Femur (tissue), 1 donor: Measurements from ENCODE around the gene SCARB1.

Source experiments
- DNase-seq: peaks from one replicate; pipeline ENCODE4 v3.0.0-alpha.2; 2017

The SCARB1 gene

DNA sequence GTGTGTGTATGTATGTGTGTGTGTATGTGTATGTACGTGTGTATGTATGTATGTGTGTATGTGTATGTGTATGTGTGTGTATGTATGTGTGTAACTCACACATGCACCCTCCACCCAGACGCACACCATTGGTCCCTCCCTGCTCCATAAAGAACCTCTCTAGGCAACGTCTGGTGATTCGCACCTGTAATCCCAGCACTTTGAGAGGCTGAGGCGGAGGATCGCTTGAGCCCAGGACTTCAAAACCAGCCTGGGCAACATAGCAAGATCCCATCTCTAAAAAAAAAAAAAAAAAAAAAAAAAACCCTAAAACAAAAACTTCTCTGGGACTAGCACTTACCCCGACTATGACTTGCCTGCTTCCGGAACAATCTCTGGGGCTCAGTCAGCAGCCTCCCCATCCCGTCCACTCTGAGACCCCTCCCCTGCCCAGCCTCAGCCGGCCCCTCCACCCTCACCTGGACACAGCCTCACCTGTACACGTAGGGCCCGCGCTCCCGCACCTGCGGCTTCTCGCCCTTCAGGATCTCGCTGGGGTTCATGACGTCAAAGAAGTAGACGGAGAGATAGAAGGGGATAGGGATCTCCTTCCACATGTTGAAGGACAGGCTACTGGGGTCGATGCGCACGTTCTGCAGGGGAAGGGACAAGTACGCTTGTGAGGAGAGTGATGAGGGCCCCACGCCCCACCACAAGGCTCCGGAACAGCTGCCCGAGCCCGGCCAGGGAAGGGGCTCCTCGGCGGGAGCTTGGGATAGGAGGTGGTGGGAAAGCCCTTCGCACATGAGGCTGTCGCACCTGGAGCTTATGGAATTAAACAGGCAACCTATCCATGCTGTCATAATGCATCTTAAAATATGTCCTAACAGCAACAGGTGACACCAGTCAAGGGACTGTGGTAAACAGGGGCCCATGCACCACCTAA, 46.3 kb downstream of the SCARB1 start:
- DNase-seq = no peak

DNA sequence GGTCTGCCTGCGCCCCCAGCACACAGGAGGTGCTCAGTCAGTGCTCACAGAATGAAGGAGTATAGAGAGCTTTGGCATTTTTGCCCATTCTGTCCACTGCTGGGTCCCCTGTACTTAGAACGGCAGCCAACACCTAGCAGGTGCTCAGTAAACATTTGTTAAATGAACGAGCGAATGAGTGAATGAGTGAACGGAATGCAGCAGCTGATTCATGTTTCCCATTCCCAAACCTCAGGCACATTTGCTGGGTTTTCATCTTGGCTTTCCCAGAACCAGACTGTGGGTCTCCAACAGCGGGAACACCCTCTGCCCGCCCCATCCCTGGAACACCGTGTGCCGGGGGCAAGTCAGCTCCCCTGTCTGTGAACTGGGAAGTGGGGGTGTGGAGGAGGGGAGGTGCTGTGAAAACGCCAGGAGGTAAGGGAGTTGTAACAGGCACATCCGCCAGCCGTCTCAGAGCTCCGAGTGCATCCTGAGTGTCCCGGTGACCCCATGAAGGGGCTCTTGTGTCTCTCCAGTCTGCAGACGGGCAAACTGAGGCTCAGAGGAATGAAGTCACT, 47.3 kb downstream of the SCARB1 start:
- DNase-seq = no peak

DNA sequence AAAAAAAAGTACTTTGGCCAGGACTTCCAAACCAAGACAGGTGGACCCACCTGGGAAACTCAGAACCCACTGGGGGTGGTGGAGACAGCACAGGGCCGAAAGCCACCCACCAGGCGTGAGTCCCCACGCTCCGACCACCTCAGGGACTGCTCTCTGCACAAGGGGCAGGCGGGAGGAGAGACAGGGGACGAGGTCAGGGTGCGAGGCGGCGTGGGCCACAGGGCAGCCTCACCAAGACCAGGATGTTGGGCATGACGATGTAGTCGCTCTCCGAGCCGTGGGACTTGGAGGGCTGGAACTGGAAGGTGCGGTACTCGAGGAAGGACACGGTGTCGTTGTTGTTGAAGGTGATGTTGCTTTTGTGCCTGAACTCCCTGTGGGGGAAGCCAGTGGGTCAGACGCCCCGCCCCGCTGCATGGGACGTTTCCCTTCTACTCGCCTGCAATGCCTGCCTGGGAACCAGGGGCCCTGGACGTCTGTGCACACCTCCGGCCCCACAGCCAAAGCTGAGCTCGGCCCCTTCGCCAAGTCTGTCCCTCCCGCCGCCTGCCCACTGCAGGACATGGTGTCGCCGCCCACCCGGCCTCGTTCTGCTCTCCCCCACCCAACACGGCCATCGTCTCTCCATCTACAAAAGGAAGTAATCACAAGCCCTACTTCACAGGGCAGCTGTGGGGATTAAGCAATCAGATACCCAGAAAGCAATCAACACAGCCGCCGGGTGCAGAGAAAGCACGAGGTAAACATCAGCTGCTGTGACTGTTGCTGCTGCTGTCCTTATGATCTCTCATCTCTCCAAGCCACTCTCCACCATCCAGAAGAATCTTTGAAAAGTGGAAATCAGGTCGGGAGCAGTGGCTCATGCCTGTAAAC, 48.7 kb downstream of the SCARB1 start:
- peak; percentile 50 for DNase-seq

DNA sequence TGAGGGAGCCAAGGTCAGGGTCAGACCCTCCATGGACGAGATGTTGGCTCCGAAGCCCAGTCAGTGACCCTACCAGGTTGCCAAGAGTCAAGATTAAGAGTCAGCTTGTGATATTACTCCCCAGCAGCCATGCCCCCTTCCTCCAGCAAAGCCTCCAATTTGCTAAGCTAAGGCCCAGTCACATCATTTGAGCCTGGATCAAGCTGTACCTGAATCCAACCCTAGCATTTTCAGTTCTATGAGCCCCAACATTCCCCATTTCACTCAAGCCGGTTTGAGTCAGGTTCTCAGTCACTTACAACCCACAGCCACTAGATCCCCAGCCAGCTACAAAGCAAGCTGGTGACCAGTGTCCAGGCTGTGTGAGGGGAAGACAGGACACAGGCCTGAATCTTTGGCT, 49.9 kb downstream of the SCARB1 start:
- DNase-seq = no peak

DNA sequence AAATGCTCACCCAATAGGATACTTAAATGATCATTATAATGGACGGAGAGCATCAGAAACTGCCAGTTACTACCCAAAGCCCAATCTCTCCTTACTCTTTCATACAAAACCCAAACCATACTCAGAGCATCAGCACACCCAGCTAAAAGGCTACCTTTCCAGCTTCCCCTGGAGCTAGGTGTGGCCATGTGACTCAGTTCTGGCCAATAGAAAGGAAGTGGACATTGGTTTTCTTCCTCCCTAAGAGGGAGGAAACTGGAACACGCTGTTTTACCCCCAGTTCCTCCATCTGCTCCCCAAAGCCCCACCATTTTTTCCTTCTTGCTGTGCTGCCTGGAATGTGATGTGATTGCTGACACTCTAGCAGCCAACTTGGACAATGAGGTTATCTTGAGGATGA, 50.7 kb downstream of the SCARB1 start:
- no peak for DNase-seq

DNA sequence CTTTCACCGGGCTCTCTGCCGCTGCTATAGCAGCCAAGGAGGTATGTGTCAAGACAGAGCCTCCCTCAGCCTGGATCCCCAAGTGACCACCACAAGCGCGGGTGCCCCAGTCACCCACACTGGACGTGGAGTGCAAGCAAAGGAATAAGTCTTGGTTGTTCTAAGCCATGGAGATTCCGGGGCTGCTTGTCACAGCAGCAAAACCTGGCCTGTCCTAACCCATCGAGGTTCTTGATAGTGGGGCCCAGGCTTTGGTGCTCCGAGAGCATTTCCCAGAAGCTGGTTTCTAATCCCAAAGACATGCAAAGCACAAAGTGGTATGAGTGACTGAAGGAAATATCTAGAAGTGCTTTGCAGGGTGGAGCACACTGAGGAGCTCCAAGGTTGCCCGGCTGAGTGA, 51.3 kb downstream of the SCARB1 start:
- no peak for DNase-seq

DNA sequence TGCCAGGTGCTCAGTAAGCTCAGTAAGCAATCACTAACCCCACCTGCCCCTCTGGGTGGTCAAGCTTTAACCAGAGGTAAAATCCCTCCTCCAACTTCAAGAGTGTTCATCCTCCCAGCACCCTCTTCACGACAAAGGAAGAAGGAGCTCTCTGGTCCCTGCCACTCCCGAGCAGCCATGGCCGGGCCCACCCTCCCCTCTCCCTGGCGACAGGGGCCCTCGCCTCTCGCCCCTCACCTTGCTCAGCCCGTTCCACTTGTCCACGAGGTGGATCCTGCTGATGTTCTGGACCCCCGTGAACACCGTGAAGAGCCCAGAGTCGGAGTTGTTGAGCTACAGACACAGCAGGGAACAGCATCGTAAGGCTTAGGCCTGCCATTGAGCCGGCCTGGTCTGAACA, 52.0 kb downstream of the SCARB1 start:
- no peak for DNase-seq

DNA sequence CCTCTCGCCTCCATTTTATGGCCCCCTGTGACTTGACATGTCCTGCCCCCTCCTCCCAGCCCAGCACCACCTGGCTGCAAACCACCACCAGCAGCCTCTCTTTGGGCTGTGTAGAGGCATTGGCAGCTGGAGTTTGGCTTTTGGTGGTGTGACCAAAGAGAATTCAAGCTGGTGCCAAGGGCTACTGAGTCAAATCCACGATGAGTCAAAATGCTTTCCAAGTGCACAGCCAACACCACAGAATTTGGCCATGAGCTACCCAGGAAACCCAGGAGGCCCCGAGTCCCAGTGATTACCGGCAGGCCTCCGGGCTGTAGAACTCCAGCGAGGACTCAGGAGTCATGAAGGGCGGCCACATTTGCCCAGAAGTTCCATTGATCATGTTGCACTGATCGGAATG, 53.8 kb downstream of the SCARB1 start:
- no peak for DNase-seq

DNA sequence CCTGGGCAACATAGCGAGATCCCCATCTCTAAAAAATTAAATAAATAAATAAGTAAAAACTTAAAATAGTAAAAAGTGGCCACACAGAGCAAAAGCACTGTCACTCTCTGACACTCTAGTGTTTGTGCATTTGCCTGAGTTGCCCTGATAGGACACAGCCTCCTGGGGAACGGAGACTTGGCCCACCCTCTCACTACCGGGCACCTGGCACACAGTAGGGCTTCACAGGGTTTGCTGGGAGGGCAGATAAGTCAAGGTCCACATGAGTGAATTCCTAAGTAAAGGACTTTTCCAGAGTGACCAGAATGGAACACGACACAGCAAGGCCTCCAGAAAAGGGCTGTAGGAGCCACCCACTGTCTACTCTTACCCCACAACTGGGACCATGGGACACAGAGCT, 54.3 kb downstream of the SCARB1 start:
- no peak for DNase-seq

DNA sequence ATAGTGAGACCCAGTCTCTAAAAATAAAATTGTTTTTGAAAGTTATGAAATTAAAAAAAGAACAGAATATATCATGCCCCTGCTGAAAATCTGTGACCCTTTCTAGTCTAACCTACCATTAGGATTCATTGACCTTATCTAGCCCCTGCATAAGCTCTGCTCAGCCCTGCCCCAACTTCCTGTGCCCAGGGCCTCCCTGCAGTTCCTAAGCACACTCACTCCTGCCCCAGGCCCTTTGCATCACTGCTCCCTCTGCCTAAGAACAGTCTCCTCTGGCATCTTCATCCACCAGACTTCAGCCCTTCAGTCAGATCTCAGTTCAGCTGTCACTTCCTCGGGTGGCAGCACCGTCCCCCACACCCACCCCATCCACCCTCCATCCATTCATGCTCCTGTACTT, 55.4 kb downstream of the SCARB1 start:
- DNase-seq = no peak

DNA sequence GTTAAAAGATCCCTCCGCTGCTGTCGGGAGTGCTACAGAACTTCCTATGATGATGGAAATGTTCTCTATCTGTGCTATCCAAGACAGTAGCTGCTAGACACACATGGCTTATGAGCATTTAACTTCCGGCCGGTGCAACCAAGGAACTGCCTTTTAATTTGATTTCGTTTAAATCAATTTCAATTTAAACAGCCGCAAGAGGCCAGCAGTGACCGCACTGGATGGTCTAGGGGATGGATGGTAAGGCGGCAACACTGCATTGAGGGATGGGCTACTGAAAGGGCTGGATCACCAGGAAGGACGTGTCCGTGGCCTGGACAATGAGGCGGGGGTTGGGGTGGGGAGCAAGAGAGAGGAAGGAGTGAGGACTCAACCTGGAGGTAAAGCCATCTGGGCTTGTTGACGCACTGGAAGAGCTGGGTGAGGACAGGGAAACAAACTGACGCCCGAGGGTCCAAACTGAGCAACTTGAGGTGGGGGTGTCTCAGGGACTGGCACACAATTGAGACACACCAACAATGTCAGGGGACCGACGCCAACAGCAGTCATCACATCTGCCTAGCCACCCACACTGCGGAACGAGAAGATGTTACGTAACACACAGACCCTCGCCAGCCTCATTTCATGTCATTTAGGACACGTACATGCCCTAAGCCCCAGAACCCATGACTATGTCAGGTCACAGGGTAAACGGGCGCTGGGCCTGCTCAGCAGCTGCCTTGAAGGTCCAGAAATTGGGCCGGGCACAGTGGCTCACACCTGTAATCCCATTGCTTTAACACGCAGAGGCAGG, 57.6 kb downstream of the SCARB1 start:
- no peak for DNase-seq

DNA sequence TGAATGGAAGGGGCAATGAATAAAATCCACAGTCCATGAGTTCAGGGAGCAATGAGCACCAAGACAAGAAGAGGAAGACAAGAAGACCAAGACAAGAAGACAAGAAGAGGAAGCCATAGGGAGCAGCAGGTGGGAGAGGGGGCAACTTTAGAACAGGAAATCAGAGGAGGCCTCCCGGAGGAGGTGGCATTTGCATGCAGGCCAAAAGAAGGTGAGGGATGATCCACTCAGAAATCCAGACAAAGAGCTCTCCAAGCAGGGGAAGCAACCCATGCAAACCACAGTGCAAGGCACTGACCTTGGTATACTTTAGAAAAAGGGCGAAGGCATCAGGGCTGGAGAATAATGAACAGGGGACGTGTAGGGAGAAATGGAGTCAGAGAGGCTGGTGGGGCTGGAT, 58.6 kb downstream of the SCARB1 start:
- DNase-seq = no peak

DNA sequence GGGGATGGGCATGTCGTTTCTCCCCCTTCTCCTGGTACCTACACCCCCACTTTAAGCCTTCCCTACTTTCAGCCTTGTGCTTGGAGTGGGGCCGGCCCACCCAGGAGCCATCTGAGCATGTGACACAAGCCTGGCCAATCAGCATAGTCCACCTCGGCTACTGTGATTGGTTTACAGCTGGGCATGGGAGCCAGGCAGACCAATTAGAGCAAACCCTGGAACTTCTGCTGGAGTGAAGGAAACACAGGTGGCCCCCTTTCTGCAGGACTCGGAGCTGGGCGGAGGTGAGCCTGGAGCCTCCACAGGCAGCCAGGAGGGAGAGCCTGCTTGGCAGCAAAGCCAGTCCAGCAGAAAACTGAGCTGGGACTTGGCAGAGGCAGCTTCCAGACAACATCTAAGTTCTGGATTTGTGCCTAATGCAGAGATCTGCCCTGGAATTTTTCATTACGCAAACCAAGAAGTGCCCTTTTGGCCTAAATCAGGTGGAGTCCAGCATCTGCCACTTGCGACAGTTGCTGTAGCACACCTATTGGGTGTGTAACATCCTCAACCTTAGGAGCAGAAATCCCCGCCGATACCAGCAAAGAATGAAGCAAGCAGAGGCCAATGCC, 59.5 kb downstream of the SCARB1 start:
- peak; percentile 64 for DNase-seq

DNA sequence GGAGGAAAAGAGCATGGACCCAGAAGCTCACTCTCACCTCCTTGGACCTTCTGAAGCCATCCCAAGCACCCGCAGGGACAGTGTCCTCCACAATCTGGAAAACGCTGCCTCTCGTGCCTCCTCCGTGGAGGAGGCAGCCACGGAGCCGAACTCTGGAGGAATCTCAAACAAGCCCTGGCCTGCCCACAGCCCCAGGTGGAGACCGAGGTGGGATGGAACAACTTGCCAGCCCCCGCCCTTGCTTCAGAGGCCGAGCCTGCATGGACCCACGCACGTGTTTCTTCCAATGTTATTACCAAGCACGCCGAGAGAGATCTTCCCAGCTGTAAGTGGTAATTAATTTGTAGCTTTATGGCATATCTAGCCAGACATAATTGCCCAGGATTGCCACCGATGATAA, 61.3 kb downstream of the SCARB1 start:
- no peak for DNase-seq

DNA sequence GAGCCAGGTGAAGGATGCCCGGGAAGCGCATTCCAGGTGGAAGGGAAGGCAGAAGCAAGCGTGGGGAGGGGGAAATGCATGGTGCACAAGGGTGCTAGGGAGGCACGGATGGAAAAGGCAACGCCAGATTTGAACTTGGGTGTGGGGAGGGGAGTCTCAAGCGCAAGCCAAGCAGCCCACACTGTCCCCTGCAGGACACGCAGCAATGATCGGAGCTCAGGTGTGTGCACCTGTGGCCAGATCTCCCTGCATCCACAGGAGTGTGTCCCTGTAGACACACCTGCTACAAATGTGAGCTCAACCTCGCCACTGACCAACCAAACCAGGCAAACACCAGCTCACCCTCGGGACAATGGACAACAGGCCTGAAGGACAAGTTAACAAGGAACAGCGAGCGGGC, 63.2 kb downstream of the SCARB1 start:
- no peak for DNase-seq

DNA sequence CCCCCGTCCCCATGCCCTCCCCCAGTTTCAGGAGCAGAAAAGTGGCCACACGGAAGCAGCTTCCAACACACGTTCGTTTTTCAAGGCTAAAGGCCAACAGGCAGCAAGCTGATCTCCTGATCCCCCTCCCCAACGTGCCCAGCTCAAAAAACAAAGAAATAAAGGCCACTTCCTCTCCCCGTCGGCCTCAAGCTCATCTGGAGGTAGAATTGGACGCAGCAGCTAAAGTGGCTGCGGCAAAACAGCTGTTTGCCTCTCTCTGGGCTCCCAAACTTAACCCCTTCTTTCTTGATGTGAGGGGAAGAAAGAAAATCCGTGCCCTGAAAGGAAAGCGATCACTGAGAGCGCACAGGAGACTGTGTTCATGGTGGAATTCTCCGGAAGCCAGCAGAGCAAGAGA, 66.3 kb downstream of the SCARB1 start:
- DNase-seq = no peak

DNA sequence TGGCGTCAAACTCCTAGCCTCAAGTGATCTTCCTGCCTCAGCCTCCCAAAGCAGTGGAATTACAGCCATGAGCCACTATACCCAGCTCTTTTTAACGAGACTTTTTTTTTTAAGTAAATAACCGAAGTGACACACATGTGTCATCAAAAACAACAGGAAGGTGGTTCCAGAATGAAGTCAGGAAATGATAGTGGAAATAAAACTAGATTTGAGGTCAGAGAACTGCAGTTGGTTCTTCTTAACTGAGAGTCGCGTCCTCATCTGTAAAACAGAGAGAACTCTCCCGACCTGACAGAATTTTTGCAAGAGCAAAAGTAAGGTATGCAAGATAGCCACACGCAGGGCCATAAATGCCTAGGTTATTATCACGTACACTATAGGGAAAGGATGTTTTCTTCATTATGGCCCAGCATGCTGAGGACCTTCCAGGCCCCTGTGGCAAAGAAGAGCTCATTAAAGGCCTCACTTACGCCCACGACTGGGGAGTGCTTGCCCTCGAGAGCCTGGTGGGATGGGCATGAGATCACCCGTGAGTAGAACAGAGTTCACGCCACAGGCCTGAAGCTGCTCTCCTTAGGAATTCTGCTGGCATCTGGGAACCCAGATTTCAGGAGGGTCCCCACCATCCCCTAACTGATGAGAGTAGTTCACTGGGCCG, 67.2 kb downstream of the SCARB1 start:
- no peak for DNase-seq

DNA sequence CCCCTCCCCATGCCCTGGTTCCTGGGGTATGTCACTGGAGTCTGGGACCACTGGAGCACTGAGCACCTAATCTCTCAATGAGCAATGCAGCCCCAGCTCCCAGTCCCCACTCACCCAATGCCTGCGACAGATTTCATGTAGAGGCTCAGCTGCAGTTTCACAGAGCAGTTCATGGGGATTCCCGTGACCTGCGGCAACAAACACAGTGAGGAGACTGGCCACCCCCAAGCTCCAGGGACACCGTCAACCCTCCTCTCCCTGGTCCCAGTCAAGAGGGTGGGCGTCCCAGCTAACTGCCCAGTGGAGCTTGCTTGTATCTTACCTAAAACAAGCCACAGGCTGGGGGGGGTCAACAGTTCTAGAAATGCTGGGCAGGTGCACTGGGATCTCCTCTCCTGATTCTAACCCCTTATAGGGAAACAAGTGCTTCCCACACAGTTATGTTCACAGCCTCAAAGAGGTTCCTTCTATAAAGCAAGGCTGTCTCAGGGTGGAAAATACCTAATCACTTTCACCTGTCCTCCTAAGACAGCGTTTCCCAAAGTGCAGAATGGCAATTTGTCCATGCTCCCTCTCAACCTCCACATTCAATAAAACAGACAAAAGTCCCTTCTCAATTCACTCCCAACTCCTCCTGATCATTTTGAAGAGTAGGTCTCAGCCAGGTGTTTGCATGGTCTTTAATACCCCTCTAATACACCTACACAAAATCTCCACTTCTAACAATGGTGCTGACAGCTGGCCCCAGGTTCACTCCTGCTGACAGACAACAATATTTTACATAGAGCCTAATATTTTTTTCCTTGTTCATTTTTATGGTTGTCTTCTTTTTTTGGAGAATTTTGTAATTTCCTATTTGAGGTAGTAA, 68.3 kb downstream of the SCARB1 start:
- no peak for DNase-seq

DNA sequence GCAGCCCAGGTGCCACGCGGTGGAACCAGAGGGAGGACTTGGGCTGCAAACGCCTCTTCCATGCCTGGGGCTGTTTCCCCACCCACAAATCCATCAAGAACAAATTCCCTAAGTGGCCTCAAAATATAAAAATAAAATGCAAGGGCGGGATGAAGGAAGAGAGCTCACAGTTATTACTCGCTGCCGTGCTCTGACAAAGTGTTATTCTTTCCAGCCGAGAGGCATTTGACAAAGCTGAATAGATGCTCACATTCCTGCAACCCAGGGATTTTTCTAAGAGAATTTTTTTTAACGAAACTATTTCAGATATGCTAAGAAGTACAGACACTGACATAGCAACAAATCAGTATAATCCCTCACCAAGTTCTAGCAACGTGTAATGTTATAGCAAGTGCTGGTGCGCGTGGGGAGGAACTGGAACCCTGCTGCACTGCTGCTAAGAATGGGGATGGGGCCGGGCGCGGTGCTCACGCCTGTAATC, 70.7 kb downstream of the SCARB1 start:
- DNase-seq = no peak

DNA sequence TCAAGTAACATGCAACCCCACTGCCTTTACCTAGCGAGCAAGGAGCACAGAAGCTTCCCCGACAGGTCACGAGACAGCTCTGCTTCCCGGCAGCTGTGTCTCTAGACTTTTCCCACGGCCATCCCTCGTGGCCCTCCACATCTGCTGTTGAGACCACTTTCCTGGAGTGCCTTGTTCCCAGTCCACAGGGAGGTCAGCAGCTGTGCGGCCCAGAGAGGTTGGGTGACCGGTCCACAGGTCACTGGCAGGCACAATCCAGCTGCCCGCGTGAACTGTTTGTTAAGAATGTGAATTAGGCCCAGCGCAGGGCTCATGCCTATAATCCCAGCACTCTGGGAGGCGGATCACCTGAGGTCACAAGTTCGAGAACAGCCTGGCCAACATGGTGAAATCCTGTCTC, 71.5 kb downstream of the SCARB1 start:
- no peak for DNase-seq
